Measurements from ENCODE around the gene EDIL3. TPM values are rescaled to one million over a fixed set of nuclear protein-coding genes. Genes with fewer than 3 reads are reported as not detected.

Gene EDIL3
- polyA plus RNA-seq, 1 donor, result 56.9 TPM

DNA sequence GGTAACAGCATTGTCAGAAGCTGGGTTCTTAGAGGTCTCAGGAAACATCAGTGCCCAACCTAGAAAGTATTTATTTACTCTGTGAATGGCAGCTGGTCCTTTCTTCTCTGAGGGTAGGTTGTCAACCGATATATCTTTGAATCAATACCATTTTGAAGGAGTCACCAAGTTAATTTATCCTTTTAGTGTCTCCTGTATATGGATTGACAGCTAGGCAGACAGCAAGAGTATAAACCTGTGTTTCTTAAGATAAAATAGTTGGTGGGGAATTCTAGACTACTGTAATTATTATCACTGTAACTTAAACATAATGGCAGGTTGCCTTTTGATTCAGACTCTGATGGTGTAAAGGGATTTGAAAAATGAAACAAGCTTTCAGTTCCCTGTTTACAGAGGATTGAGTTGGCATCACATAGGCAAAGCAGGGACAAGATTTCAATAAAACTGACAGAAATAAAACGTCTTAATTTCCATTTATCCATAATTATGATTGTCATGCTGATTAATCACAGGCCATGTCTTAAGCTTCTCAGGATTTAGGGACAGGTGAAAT is 473.2 kb downstream of the EDIL3 start:
- DNase-seq, result no peak

DNA sequence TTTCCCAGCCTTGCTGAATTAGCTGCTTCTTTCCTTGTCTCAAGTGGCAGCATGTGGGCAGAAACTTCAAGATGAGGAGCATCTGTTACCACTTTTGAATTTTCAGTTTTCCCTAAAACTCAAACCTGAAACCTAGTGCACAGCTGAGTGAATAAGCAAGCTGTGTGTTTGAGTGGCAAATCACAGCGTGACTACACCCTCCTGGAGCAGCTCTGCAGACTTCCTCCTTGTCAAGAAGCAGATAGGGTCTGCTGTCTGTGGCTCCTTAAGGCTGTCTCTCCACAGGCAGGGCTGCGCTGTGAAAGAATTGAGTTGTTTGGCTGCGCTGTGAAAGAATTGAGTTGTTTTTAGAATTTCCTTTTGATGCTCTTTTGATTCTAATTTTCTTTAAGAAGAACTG is 484.4 kb downstream of the EDIL3 start:
- no peak for DNase-seq

GRCh38 chr5:83899326-83899970 is 485.2 kb downstream of the EDIL3 start:
- no peak for DNase-seq

DNA sequence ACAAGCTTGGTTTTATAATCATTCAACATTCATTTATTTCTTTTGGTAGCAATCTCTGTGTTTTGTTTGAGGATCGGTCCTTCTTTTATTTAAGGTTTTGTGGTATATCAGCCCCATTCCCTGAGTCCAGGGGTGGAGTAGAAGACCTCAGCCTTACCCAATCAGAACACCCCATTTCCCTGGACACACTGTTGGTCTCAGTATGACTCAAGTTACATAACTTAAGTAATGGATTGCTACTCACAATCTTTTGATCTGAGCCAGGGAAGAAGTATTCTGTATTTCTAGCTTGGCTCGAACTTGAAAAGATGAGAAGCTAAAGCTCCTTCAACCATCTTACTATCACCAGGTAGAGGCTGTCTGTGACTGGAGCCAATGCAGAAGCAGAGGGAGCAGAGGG is 488.8 kb downstream of the EDIL3 start:
- DNase-seq, result no peak

DNA sequence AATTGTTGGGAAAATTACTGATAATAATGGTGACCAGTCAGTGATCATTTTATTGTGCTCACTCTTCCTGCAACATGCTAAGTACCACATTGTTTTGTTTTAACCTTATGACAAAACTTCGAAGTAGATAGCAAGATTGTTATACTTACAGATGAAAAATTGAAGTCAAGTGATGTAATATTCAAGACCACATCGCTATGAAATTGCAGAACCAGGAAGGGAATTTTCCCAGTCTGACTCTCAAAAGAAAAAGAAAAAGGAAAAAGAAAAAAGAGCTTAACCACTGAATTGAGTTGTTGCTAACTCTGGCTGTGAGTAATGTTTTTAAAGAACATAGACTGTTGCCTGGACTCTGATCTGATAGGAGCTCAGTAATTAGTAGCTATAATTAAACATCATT is 493.4 kb downstream of the EDIL3 start:
- no peak for DNase-seq

Data from left kidney (tissue), 2 donors.